Pulmonary artery endothelial cell (primary cell): ENCODE data around the gene HECTD1. TPM values are rescaled to one million over a fixed set of nuclear protein-coding genes. Genes with fewer than 3 reads are reported as not detected.
"Not testable (repeated sequence)": the region's sequence is repeated elsewhere in the genome, so short reads cannot be mapped to it uniquely, and the experiment has no call there.

Experiments
- DNase-seq: peaks from one replicate; pipeline ENCODE4 v3.0.0-alpha.2; 2011; ENCODE audit warnings: low read depth, low spot score
- total RNA-seq: library from RNA; depleted of rRNA; stranded (reverse); fragments of >200 nt; gene quantifications from 2 replicates; pipeline ENCODE4 v1.2.3, GENCODE V29; 2014

The HECTD1 gene
- total RNA-seq, 1 donor from 2014 or later = 256 TPM

- DNase-seq = not testable (repeated sequence)
Observed at GRCh38 chr14:31052905-31053586, 154.5 kb downstream of the HECTD1 start.

GRCh38 chr14:31051511-31051910 lies 156.1 kb downstream of the HECTD1 start:
- DNase-seq = no peak

GRCh38 chr14:31051023-31051422 lies 156.6 kb downstream of the HECTD1 start:
- no peak for DNase-seq

Other genes starting within 250 kb of the HECTD1 start
- gene AP4S1, start 182.1 kb downstream of the HECTD1 start, total RNA-seq = 3.2 and 4.1 TPM in 2 replicates
- 60.2 and 63.2 TPM in 2 replicates for gene STRN3, start 181.4 kb downstream of the HECTD1 start, total RNA-seq
- gene HEATR5A, start 212.8 kb upstream of the HECTD1 start, total RNA-seq = 28.0 and 47.3 TPM in 2 replicates
- 32.6 and 33.9 TPM in 2 replicates for gene DTD2, start 249.7 kb upstream of the HECTD1 start, total RNA-seq